Dermis blood vessel endothelial cell (primary cell): ENCODE data around the gene SMG6. TPM values are rescaled to one million over a fixed set of nuclear protein-coding genes. Genes with fewer than 3 reads are reported as not detected.
A peak's percentile ranks its signal among the peaks of the same experiment; 100 is the strongest.
"Not testable (repeated sequence)": the region's sequence is repeated elsewhere in the genome, so short reads cannot be mapped to it uniquely, and the experiment has no call there.

Source experiments
- DNase-seq: peaks from one replicate; pipeline ENCODE4 v3.0.0; 2010
- total RNA-seq: library from RNA; depleted of rRNA; stranded (reverse); fragments of >200 nt; gene quantifications from 2 replicates; pipeline ENCODE4 v1.2.3, GENCODE V29; 2014

Gene SMG6
- total RNA-seq, 1 donor from 2014 or later = 29.3 TPM

- no peak for DNase-seq
Observed at GRCh38 chr17:2227025-2227699, 76.4 kb downstream of the SMG6 start.

DNA sequence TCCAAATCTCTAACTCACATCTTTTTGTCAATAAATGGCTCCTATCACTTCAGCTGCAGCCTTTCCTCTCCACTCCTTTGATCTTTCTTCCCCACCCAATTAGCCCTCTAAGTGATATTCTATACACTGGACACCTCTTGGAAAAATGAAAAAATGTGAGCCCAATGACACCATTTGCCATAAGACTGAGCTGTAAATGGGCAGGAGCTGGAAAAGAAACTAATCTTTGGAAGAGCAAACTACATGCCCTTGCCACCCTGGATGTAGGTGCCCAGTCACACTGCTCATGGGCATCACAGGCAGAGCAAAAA, 80.0 kb downstream of the SMG6 start:
- no peak for DNase-seq

DNA sequence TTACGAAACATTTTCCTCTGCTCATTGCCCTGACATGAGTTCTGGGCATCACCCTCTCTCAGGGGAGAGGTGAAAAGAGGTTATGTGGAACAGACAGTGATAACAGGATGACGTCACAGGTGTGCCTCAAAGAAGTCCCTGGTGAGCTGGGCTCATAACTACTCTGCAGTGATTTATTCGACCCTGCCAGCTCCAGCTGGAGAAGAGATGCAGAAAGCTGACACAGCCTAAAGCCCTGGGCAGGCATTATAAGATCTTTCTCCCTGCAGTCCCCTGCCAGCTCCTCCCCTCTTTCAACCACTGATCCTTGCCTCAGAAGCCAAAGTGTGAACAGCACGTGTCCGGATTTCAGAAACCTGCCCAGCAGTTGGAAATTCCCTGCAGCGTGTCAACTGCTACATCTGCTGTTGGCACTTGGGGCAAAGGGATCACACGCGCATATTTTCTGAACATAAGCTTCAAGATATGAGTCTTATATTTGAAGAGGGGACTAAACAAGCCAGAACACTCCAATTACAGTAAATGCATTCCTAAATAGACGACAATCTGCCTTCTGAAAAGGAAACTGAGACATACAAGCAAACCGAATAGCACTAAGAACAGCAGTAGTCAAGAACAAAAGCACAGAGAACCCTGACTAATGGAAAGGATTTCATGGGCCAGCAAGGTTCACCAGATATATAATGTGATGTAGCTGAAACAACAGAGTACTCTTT, 80.5 kb downstream of the SMG6 start:
- DNase-seq = peak; percentile 25

DNA sequence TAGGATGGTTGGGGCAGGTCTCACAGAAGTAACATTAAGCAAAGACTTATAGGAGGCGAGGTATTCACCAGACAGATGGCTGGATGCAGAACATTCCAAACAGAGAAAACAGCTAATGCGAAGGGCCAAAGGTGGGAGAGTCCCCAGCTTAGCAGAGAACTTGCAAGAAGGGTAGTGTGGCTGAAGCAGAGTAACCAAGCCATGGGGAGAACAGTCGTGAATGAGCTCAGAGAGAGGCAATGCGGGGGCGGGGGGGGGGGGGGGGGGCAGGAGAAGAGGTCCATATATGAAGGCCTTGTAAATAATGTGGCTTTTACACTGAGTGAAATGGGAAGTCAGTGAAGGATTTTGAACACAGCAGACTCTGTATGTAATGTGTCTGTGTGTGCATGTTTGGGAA, 81.3 kb downstream of the SMG6 start:
- no peak for DNase-seq

- no peak for DNase-seq
Observed at GRCh38 chr17:2218426-2218825, 85.2 kb downstream of the SMG6 start.

DNA sequence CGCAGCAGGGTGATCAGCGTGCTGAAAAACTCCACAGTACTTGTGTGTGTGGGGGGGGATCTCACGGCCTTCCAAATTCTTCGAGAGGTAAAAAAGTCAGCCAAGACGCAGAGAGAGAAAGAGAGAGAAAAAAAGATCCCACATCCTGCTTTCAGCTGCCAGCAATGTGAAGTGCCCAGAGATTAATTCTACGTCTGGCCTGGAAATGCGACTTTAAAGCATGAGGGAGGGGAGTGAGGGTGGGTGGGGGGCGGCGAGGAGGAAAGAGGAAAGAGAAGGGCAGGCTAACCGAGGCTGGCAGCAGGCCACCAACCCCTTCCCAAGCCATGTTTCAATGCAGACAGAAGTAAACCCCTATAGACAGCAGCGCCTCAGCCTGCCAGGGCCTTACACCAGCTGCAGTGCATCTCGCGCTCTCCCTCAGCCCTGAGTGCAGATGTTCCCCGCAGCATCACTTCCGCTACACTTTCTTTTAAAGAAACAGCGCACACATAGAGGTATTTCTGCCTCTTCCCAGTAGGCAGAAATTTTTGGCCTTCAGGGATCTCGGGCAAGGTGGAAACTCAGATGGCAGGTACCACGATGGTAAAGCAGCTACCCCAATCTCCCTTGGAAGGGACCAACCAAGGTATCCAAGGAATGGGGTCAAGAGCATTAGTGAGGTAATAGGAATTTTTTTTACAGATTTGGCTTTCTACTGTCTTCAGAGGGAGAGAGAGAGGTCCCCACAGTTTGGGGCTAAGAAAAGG, 87.8 kb downstream of the SMG6 start:
- peak; percentile 85 for DNase-seq

DNA sequence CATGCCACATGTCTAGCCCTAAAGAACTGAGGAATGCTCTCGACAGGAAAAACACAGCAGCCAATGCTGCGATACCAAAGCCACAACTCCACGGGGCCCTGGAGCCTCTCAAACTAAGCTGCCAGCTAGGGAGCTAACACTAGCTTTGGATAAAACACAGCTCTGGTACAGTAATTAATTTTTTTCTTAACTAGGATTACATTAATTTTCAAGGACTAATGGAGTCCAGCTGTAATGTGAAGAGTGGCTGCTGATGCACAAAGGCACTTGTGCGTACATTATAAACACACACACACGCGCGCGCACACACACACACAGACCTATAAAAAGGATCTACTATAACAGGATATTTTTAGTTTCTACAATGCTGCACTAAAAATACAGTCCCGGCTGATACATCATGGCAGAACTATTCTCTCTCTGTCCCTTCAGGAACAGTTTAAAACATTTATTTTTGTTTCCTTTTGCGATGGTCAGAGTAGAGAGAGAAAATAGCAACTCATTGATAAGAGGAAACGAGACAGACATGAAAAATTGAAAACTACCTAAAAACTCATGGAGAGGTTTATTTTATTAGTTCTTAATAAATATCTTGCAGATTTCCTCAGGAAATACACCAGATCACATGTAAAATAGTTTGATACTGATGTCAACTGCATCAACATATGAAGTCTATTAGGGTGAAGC, 88.5 kb downstream of the SMG6 start:
- DNase-seq = peak; percentile 78

- peak; percentile 50 for DNase-seq
Observed at GRCh38 chr17:2214047-2214928, 89.3 kb downstream of the SMG6 start.

DNA sequence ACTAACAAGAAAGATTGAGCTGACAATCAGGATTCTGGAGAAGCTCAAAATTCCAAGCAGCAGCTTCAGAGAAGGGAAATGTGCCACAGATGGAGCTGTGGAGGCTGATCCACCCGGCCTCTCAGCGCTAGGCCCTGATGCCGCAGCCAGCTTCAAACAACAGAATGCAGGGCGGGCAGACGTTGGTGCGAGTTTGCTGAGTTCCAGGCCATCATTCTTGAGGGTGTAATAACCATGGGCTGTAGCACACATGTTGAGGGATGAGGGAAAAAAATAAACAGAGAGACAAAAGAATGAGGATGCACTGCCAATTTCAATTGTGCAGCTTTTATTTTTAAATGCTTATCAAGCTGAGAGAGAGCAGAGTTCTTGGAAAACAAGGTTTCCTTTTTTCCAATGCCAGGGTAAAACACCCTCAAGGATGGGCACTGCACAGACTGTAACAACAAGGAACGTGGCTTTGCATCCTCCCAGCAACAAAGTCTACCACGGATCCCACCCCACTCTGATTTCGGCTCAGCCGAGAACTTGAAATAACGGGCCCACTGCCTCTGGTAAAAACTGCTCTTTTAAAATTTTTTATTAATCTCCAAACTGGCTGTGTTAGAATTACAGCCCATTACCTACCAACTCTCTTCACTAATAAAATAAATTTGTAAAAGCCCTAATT, 90.2 kb downstream of the SMG6 start:
- no peak for DNase-seq

- DNase-seq = no peak
Observed at GRCh38 chr17:2212400-2212981, 91.1 kb downstream of the SMG6 start.

- no peak for DNase-seq
Observed at GRCh38 chr17:2211661-2212399, 91.8 kb downstream of the SMG6 start.

DNA sequence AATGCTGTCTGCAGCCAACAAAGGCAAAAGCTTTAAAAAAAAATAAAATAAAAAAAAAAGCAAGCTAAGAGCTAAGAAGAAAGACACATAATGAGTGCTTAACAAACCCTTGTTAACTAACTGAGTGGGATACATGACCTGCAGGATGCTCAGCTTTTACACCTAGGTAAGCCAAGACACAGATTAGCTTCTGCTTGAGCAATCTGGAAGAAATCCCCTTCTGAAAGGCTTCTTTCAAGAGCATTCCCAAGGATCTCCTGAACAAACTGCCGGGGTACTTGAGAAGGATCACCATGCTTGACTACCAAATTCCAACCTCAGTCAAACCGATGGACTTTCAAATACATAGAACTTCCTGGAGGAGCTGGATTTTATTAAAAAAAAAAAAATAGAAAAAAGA, 92.9 kb downstream of the SMG6 start:
- no peak for DNase-seq

DNA sequence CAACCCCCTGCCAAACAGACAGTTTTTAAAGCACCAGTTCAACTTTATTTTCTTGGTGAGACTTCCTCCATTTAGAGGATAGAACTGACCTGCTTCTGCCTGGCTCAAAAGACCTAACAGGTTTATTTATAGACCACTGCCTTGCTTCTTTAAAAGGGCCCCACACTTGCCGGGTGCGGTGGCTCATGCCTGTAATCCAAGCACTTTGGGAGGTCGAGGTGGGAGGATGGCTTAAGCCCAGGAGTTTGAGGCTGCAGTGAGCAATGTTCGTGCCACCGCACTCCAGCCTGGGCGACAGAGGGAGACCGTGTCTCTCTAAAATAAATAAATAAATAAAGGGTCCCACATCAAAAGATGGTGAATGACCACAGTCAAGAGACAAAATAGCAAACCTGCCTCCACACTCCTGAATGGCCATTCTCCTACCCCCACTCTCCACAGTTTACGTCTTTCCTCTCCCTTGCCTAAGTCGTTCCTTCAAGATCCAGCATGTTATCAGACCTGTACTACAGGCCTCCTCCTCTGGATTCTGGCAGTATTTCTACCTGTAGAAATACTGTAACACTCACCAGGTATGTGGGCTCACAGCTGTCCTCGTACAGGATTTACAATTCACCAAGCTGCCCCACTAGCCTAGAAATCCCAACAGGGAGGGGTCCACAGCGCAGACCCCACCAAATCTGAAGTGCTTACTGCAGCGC, 95.6 kb downstream of the SMG6 start:
- DNase-seq = no peak

DNA sequence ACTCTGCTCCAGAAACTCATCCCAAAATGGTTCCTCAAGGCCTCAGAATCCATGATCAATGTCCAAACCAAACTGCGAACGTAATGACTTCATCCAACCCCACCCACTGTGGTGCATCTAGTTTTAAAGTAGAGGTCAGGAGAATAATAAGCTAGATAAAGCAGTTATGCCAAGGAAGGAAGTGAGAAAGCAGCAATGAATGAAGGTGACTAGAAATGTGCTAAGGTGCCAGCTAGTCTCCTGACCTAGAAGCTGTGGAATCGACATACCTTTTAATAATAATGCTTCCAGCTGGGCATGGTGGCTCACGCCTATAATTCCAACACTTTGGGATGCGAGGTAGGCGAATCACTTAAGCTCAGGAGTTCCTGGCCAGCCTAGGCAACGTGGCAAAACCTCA, 99.2 kb downstream of the SMG6 start:
- peak; percentile 66 for DNase-seq

- no peak for DNase-seq
Observed at GRCh38 chr17:2203818-2204217, 99.8 kb downstream of the SMG6 start.

DNA sequence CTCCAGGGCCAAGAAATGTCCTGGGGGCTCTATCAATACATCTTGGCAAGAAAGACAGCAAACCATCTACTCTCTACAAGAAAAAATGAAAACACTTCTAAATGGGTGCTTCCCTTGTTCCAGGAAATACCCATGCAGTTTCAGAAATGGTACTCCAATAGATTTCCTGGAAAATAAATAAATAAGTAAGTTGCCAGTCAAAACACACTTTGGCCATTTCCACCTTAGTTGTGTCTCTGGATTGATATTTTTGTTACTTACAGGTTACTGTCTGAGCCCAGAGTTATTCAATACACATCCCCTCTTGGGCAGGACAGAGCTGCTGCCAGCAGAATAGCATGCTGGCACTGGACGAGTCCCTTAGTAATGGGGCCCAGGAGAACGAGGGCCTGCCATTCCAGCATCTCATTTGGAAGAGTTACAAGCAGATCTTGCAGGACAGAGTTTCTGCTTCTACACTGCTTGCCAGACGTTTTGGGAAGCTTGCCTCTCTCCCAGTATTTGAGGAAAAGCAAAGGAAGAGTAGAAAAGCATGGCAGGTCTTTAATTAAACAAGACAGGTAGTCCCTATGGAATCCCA, 100.5 kb downstream of the SMG6 start:
- no peak for DNase-seq

GRCh38 chr17:2202302-2202995, 101.1 kb downstream of the SMG6 start:
- no peak for DNase-seq

DNA sequence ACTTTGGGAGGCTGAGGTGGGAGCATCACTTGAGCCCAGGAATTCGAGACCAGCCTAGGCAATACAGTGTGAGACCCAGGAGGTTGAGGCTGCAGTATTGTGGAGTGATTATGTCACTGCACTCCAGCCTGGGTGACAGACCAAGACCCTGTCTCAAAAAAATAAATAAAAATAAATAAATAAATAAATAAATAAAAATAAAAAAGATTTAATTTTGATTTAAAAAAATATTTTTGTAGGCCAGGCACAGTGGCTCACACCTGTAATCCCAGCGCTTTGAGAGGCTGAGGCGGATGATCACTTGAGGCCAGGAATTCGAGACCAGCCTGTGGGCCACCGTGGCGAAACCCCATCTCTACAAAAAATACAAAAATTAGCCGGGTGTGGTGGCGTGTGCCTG, 104.2 kb downstream of the SMG6 start:
- not testable (repeated sequence) for DNase-seq

DNA sequence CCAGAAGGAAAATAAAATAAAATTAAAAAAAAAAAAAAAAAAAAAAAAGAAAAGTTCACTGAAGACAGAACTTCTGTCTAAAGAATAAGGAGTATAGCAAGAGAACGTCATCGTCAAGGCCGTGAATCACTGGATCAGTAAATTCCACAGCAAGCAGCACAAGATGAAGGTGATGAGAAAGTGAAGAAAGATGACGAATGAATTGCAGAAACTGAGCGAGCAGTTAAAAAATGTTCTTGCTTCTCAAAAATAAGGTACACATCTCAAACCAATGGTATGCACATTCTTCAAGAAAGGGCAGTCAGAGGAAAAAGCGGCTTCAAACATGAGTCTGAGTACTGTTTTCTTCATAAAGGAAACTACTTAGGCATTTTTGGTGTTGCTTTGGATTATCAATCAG, 104.7 kb downstream of the SMG6 start:
- no peak for DNase-seq
